ENCODE results near the gene RASSF4. TPM values are rescaled to one million over a fixed set of nuclear protein-coding genes. Genes with fewer than 3 reads are reported as not detected.

RASSF4 gene
- total RNA-seq, 1 donor from 2014 or later: 21.2 TPM

GRCh38 chr10:44995914-44996669 is 36.5 kb downstream of the RASSF4 start:
- no peak for DNase-seq (ENCODE audit: low spot score, unreplicated experiment)
- Mint-ChIP-seq H3K9me3 (ENCODE audit: low read depth) (no peaks in the 10 kb centered on the region), H3K4me3 (ENCODE audit: low read depth) (no peak overlapping the region), H3K36me3 (ENCODE audit: insufficient read depth) (no peaks in the 10 kb centered on the region), H3K27me3 (no peaks in the 10 kb centered on the region), H3K27ac (peak overlapping the region; percentile 47), H3K4me1 (ENCODE audit: low read depth) (peaks cover 26% of the 10 kb centered on the region)
- TF ChIP-seq, protein P1, sequence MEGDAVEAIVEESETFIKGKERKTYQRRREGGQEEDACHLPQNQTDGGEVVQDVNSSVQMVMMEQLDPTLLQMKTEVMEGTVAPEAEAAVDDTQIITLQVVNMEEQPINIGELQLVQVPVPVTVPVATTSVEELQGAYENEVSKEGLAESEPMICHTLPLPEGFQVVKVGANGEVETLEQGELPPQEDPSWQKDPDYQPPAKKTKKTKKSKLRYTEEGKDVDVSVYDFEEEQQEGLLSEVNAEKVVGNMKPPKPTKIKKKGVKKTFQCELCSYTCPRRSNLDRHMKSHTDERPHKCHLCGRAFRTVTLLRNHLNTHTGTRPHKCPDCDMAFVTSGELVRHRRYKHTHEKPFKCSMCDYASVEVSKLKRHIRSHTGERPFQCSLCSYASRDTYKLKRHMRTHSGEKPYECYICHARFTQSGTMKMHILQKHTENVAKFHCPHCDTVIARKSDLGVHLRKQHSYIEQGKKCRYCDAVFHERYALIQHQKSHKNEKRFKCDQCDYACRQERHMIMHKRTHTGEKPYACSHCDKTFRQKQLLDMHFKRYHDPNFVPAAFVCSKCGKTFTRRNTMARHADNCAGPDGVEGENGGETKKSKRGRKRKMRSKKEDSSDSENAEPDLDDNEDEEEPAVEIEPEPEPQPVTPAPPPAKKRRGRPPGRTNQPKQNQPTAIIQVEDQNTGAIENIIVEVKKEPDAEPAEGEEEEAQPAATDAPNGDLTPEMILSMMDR (IDR thresholded peaks at IDR 0.05; ENCODE audit: unreplicated experiment): no peak

GRCh38 chr10:44997105-44997748 is 37.6 kb downstream of the RASSF4 start:
- DNase-seq (ENCODE audit: low spot score, unreplicated experiment): no peak
- H3K9me3 Mint-ChIP-seq (ENCODE audit: low read depth): no peaks in the 10 kb centered on the region
- H3K4me3 Mint-ChIP-seq (ENCODE audit: low read depth): no peak overlapping the region
- H3K27me3 Mint-ChIP-seq: no peaks in the 10 kb centered on the region
- TF ChIP-seq, protein P1 (IDR thresholded peaks at IDR 0.05; ENCODE audit: unreplicated experiment): no peak
- peaks cover 30% of the 10 kb centered on the region for H3K4me1 Mint-ChIP-seq (ENCODE audit: low read depth)
- no peaks in the 10 kb centered on the region for H3K36me3 Mint-ChIP-seq (ENCODE audit: insufficient read depth)
- H3K27ac Mint-ChIP-seq: no peak overlapping the region

DNA sequence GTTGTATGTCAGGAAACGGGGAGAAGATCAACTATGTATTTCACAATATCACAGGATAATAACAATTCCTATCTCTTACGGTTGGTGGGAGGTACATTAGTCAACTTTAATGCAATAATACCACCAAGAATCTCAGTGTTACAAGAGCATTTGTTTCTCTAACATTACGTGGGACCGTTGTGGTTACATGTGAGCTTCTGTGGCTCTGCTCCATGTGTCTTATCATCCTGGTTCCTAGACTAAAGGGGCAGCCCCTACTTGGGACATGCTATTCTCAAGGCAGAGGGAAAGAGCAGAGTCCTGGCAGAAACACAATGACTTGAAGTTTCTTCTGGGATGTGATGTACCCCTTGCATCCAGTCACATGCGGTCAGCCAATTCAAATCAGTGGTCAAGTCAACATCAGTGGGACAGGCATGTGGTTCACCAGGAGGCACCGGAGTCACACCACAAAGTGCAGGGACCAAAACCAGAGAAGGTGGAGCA is 38.6 kb downstream of the RASSF4 start:
- Mint-ChIP-seq H3K4me3 (ENCODE audit: low read depth) (no peak overlapping the region), H3K36me3 (ENCODE audit: insufficient read depth) (peaks cover 1% of the 10 kb centered on the region), H3K27me3 (no peaks in the 10 kb centered on the region), H3K27ac (no peak overlapping the region), H3K9me3 (ENCODE audit: low read depth) (no peaks in the 10 kb centered on the region), H3K4me1 (ENCODE audit: low read depth) (peaks cover 36% of the 10 kb centered on the region)
- no peak for DNase-seq (ENCODE audit: low spot score, unreplicated experiment)
- TF ChIP-seq, protein P1 (IDR thresholded peaks at IDR 0.05; ENCODE audit: unreplicated experiment): no peak

- no peaks in the 10 kb centered on the region for H3K9me3 Mint-ChIP-seq (ENCODE audit: low read depth)
- peaks cover 16% of the 10 kb centered on the region for H3K36me3 Mint-ChIP-seq (ENCODE audit: insufficient read depth)
- TF ChIP-seq, protein P1 (IDR thresholded peaks at IDR 0.05; ENCODE audit: unreplicated experiment): no peak
- peaks cover 36% of the 10 kb centered on the region for H3K4me1 Mint-ChIP-seq (ENCODE audit: low read depth)
- H3K27me3 Mint-ChIP-seq: no peaks in the 10 kb centered on the region
- H3K4me3 Mint-ChIP-seq (ENCODE audit: low read depth): peak overlapping the region; percentile 78
- no peak for DNase-seq (ENCODE audit: low spot score, unreplicated experiment)
- peak overlapping the region; percentile 99 for H3K27ac Mint-ChIP-seq
Measured at GRCh38 chr10:45000138-45000751, 40.6 kb downstream of the RASSF4 start.

DNA sequence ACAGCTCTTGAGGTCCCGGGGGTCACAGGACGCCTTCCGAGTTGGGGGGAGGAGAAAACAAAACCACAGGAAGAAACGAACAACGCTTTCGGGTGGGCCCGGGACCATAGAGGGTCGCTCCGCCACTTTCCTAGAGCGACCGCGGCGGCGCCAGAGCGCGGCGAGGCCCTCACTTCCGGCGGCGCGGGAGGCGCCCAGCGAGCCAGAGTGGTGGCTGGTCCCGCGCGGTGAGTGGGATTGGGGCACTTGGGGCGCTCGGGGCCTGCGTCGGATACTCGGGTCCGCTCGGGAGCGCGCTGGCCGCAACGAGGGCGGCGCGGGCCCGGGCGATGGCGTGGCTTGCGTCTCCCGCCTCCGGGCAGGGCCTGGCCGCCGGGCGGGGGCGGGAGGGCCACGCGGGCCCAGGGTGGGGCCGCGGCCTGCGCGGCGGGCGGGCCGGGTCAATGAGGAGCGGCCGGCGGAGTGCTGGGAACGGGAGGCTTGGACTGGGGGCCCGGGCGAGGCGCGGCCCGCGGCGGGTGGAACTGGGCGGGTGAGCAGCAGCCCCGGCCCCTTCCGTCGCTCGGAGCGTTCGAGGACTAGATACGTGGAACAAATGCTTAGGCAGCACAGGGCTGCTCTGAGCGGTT is 41.3 kb downstream of the RASSF4 start, which contains the start of gene ZNF22:
Gene ZNF22, plus strand, starts transcription at position 172 of the 629 bp plus-strand sequence. CDS start 2,446 bp downstream, outside the sequence.
- DNase-seq (ENCODE audit: low spot score, unreplicated experiment): peak; percentile 64
- H3K9me3 Mint-ChIP-seq (ENCODE audit: low read depth): no peaks in the 10 kb centered on the region

More for the DNA sequence above, 41.3 kb downstream of the RASSF4 start, which contains the start of gene ZNF22:
- Mint-ChIP-seq H3K27me3 (no peaks in the 10 kb centered on the region), H3K4me1 (ENCODE audit: low read depth) (peaks cover 33% of the 10 kb centered on the region), H3K27ac (peak within 1 kb of the TSS; percentile 99), H3K36me3 (ENCODE audit: insufficient read depth) (peaks cover 17% of the 10 kb centered on the region), H3K4me3 (ENCODE audit: low read depth) (peak within 1 kb of the TSS; percentile 87)
- TF ChIP-seq, protein P1 (IDR thresholded peaks at IDR 0.05; ENCODE audit: unreplicated experiment): no peak
